WTC11 (cell line): ENCODE data around the gene KPNA4.

ENCODE experiments used
- CREB1 ChIP-seq: sonication (generic); formaldehyde crosslinking; IDR thresholded peaks from 2 replicates; pipeline ENCODE4 v1.8.0; 2023; ENCODE audit warnings: mild to moderate bottlenecking, missing genetic modification reagents
- TF ChIP-seq, protein P1 (sequence below): fragments of 200-600 bp; IDR thresholded peaks from 2 replicates; pipeline ENCODE4 v1.8.0; 2022; ENCODE audit warnings: antibody characterized with exemption
- TF ChIP-seq, protein P2 (sequence below): sonication (generic); formaldehyde crosslinking; IDR thresholded peaks from 2 replicates; pipeline ENCODE4 v1.8.1; 2023; ENCODE audit warnings: mild to moderate bottlenecking, moderate library complexity, missing genetic modification reagents

DNA sequence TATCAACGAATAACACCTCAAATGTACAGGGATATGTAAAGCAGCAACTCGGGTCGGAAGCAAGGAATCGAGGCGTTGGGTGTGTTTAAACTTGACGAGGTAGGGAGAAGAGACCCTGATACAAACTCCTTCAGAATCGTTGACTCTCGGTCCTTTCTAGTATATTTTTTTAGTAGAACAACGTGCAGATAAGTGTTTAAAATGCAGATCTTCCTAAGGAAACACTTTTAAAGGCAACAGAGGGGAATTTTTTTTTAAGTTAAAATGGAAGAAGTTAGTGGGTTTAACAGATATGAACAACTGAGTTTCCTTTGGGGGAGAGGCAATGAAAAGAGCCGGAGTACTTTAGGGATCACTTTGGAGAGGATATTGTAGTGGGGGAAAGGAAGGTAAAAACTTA is 1.1 kb upstream of the KPNA4 start:
- TF ChIP-seq, protein P1, sequence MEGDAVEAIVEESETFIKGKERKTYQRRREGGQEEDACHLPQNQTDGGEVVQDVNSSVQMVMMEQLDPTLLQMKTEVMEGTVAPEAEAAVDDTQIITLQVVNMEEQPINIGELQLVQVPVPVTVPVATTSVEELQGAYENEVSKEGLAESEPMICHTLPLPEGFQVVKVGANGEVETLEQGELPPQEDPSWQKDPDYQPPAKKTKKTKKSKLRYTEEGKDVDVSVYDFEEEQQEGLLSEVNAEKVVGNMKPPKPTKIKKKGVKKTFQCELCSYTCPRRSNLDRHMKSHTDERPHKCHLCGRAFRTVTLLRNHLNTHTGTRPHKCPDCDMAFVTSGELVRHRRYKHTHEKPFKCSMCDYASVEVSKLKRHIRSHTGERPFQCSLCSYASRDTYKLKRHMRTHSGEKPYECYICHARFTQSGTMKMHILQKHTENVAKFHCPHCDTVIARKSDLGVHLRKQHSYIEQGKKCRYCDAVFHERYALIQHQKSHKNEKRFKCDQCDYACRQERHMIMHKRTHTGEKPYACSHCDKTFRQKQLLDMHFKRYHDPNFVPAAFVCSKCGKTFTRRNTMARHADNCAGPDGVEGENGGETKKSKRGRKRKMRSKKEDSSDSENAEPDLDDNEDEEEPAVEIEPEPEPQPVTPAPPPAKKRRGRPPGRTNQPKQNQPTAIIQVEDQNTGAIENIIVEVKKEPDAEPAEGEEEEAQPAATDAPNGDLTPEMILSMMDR: no peak
- TF ChIP-seq, protein P2, sequence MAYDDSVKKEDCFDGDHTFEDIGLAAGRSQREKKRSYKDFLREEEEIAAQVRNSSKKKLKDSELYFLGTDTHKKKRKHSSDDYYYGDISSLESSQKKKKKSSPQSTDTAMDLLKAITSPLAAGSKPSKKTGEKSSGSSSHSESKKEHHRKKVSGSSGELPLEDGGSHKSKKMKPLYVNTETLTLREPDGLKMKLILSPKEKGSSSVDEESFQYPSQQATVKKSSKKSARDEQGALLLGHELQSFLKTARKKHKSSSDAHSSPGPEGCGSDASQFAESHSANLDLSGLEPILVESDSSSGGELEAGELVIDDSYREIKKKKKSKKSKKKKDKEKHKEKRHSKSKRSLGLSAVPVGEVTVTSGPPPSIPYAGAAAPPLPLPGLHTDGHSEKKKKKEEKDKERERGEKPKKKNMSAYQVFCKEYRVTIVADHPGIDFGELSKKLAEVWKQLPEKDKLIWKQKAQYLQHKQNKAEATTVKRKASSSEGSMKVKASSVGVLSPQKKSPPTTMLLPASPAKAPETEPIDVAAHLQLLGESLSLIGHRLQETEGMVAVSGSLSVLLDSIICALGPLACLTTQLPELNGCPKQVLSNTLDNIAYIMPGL (CRISPR knock-in tag): no peak
- no peak for TF ChIP-seq CREB1 (CRISPR knock-in tag)
